Inflammatory macrophage treated with lipopolysaccharide for 4 hours (primary cell): ENCODE measurements around the gene SOHLH1.

ENCODE experiments used
- DNase-seq: peaks from one replicate; pipeline ENCODE4 v3.0.0-alpha.2; 2020

Gene SOHLH1

DNA sequence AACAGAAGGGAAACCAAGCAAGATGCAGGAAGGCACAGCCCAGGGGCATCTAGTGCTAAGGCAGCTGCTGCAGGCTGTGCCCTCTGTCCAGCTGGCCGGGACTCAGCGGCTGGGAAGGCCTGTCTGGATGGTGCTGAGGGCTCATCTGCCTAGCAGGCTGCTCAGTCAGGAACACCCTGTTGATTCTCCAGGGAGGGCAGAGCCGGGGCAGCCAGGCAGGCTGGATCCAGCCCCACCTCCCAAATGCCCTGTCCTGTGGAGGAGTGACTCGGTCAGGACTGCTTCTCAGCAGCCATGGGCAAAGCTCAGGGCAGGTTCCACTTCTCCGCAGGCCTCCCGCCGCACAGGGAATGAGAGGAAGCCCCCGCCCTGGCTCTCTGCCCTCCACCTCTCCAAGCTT, 44.0 kb downstream of the SOHLH1 start:
- DNase-seq: no peak

DNA sequence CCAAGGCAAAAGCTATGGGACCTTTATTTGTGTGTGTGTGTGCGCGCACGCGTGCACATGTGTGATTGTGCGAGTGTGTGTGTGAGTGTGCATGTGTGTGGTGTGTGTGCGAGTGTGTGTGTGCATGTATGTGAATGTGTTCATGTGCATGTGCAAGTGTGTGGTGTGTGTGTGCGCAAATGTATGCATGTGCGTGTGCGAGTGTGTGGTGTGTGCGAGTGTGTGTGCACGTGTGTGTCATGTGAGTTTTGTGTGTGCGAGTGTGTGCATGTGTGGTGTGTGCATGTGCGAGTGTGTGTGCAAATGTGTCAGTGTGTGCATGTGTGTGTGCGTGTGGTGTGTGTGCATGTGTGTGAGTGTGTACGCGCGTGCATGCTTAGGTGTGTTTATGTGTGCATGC, 48.9 kb downstream of the SOHLH1 start:
- DNase-seq: no peak

DNA sequence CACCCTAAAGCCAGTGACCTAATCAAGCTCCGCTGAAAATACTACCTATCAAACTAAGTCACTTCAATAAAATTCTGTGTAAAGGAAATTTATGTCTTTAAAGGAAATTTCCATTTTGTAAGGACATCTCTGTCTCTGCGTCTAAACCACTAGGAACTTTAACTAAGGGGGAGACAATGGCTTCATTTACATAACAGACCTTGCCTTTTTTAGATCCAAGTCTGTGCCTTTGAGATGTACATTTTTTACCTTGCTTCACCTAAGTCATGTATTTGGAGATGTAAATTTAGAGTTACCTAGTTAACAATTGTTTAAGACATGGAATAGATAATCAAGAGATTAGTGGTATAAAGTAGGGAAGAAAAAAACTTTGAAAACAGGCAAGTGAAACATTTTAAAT, 49.8 kb downstream of the SOHLH1 start:
- no peak for DNase-seq

DNA sequence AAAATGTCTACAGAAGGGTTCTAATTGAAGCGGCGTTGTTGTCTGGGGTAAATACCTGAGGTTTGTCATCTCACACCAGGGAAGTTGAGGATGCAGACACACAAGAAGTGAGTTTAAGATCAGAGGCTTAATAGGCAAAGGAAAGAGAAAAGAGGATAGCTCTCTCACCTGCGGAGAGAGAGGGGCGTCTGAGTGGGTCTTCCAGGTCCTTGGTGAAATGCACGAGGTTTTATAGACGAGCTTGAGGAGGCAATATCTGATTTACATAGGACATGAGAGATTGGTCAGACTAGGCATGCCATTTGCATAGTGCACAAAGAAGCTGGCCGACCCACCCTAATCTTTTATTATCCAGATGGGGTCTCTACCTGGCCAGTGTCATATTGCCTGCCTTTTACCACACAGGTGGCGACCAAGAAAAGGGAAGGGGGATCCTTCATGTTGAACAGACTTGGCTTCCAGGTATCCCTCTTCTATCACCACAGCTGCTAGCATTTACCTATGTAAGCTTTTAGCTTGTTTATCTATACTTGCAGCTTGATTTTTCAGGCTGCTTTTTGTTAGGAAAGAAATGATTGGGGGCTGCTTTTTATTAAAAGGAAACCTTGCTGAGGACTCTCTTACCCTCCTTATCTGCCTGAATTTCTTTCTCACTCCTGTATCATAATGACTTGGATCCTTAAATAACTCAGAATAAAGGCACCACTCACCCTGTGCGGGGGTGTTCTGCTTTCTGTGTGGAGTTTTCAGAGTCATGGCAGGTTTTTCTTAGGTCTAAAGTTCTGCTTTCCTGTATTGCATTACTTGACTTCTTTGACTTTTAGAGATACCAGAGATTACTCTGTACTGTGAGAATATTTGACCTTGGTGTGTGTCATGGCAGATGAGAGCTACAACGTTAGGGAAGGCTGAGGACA, 50.5 kb downstream of the SOHLH1 start:
- DNase-seq: no peak

DNA sequence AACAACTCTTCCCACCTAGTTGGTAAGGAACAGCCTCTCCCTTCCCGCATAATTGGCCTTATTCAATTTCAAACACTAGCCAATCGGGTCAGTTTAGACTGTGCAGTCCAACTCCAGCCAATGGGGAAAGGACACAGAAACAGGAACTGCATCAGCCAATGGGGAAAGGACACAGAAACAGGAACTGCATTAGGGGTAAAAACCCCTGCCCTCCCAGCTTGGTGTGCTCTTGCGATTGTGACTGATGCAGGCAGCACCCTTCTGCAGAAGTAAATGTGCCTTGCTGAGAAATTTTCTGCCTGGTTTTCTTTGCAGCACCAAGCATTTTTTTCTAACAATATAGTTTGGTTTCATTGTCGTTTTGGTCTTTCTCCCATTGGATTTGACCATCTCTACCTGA, 51.4 kb downstream of the SOHLH1 start:
- DNase-seq: no peak

DNA sequence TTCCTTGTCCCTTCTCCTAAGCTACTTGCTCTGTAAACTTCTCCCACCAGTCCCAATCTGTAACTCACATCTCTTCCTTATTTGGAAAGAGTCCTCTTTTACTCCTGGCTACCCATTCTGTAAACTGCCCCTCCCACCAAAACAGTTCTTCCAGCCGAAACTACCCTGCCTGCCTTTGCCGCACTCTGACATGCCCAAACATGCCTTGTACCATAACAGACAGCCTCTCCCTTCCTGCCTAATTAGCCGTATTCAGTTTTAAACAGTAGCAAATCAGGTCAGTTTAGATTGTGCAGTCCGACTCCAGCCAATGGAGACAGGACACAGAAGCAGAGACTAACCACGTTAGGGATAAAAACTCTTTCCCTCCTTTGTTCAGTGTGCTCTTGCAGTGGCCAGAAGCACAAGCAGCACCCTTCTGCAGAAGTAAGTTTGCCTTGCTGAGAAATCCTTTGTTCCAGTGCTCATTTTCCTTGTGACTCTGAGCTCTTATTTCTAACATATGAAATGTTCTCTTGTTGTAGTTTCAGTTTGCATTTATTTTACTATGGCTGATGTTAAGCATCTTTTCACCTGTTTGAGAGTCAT, 54.6 kb downstream of the SOHLH1 start:
- DNase-seq: no peak
